AG04450 (cell line): Measurements from ENCODE around the gene OBSCN. TPM values are rescaled to one million over a fixed set of nuclear protein-coding genes. Genes with fewer than 3 reads are reported as not detected.

Experiments used
- CTCF ChIA-PET: fragments of 300-600, 350-600 bp; formaldehyde crosslinking; extraction: SDS; loops from one replicate; lab custom pipeline; 2022; ENCODE audit warnings: antibody characterized with exemption, inconsistent platforms; lab: Charles Lee
- POLR2A ChIA-PET: fragments of 350-600 bp; formaldehyde crosslinking; extraction: SDS; loops from one replicate; lab custom pipeline; 2021; ENCODE audit warnings: antibody characterized with exemption, inconsistent platforms; lab: Yijun Ruan, JAX
- DNase-seq: peaks from one replicate; pipeline ENCODE4 v3.0.0-alpha.2; 2011; ENCODE audit warnings: low read depth, low spot score
- H3K27ac ChIP-seq: one replicate; pipeline ENCODE4 v1.5.1; 2012; ENCODE audit warnings: low read depth, low read length, control low read depth
- H3K27me3 ChIP-seq: one replicate; pipeline ENCODE4 v1.6.0; 2012; ENCODE audit warnings: low read length; ENCODE audit not compliant: control insufficient read depth, insufficient read depth
- H3K4me3 ChIP-seq: 2 replicates; pipeline ENCODE4 v1.5.1; 2011; ENCODE audit warnings: mild to moderate bottlenecking, low read depth, low read length, control low read depth
- H3K9me3 ChIP-seq: 2 replicates; pipeline ENCODE4 v1.5.1; 2012; ENCODE audit warnings: low read length; ENCODE audit not compliant: control insufficient read depth, insufficient read depth
- CTCF ChIP-seq: IDR thresholded peaks from 2 replicates; pipeline ENCODE4 v1.5.1; 2011; ENCODE audit warnings: low read depth, low read length, control low read depth, inconsistent platforms
- polyA plus RNA-seq: library from polyadenylated mRNA; depleted of rRNA; stranded (reverse); fragments of >200 nt; gene quantifications from 2 replicates; pipeline ENCODE4 v1.2.3, GENCODE V29; 2011

Gene OBSCN
- polyA plus RNA-seq, 1 experiment, result 3.9 TPM

DNA sequence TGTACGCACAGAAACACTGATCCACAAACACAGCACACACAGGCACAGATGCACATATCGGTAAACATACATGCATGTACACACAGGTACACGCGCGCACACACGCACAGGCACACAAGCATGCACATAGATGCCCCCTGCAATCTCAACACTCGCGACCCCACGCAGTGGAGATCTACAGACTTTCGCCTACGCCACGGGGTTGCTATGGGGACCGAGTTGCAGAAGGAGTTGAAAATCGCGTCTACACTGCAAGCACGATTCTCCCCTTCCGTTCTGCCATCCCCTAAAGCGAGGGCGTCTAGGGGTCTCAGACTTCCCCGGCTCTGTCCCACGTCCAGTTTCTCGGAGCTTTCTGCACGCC lies 208.0 kb downstream of the OBSCN start:
- ChIA-PET POLR2A (interaction anchor here (0.5 kb wide), 2 partner anchors 9 to 73 kb away, joined by 3 read pairs; partner anchors contain the start of gene TRIM11), CTCF (no interaction called here)
- DNase-seq, result no peak
- Histone ChIP-seq H3K4me3 (peak overlapping the region; percentile 52), H3K27me3 (peaks cover 6% of the 10 kb centered on the region), H3K27ac (no peak overlapping the region), H3K9me3 (no peaks in the 10 kb centered on the region; the same call in 1 of the 2 replicates)
- TF ChIP-seq CTCF, result no peak

DNA sequence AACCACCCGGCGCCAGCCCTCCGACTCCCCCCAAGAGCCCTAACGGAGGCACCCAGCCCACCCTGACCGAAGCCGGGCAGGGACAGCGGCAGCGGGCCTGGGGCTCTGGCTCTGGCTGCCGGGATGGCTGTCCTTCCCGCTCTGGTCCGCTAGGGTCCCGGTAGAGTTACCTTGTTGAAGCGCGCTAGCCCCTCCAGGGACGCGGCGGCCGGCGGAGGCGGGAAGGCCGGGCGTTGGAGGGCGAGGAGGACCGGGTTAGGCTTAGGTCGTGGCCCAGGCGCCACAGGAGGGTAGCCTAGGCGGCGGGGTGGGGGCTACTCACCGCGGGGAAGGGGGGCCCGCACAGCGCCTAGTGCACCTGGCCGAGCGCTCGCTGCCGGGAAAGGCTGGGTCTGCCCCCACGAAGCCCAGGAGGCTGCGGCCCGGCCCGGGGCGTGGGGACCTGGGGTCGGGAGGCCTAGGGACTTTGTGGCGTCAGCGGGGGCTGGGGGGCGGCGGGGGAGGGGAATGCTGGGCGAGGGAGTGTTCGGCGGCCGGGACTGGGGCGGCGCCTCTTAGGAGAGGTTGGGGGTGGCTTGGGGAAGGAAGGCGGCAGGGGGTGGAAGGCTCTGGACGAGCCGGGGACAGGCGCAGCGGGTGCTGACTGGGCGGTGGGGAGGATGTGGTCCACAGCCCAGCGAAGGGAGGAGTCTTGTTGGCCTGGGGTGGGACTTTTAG lies 208.5 kb downstream of the OBSCN start, which contains the start of gene TRIM17:
Gene TRIM17, minus strand, starts transcription at position 645 of the 717 bp plus-strand sequence. CDS start 1,789 bp downstream, outside the sequence.
- Histone ChIP-seq H3K9me3 (no peaks in the 10 kb centered on the region; the same call in 1 of the 2 replicates), H3K4me3 (peak within 1 kb of the TSS; percentile 52), H3K27ac (no peak within 1 kb of the TSS), H3K27me3 (peaks cover 6% of the 10 kb centered on the region)
- CTCF ChIA-PET, result no interaction called here
- no peak for DNase-seq
- TF ChIP-seq CTCF, result peak; percentile 37
- POLR2A ChIA-PET, result no interaction called here

DNA sequence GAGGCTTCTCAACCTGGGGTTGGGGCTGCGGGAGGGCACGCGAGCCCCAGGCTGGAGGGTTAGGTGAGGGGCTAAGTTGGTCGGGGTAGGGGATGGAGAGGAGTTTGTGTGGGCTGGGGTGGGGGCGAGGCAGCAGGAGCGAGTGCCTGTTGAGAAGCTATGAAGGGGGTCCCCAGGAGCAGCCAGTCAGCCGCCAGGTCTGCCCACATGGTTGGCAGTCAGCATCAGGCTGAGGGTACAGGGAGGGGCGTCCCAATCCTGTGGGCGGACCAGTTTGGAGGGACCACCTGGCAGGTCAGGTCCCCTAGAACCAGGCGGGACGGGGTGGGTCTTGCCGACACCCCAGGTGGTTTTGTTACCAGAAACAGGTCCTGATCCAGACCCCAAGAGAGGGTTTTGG lies 209.2 kb downstream of the OBSCN start:
- H3K9me3 ChIP-seq, result no peaks in the 10 kb centered on the region; the same call in 1 of the 2 replicates
- no peak overlapping the region for H3K4me3 ChIP-seq
- no peak overlapping the region for H3K27ac ChIP-seq
- TF ChIP-seq CTCF, result no peak
- peaks cover 6% of the 10 kb centered on the region for H3K27me3 ChIP-seq
- DNase-seq, result no peak
- ChIA-PET POLR2A (no interaction called here), CTCF (no interaction called here)

DNA sequence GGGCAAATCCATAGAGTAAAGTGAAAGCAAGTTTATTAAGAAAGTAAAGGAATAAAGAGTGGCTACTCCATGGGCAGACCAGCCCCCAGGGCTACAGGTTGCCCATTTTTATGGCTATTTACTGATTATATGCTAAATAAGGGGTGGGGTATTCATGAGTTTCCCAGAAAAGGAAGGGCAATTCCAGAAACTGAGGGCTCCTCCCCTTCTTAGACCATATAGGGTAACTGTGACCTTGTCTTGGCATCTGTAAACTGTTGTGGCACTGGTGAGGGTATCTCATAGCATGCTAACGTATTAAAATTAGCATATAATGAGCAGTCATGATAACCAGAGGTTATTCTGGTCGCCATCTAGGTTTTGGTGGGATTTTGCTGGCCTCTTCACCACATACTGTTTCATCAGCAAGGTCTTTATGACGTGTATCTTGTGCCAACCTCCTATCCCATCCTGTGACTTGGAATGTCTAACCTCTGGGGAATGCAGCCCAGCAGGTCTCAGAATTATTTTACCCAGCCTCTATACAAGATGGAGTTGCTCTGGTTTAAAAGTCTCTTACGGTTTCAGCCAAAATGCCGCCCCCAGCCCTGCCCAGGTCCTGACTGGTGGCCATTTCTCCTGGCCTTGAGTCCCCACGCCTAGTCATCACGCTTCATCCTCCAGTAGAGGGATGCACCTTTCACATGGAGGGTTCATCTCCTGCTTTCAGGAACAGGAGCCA lies 209.8 kb downstream of the OBSCN start:
- Histone ChIP-seq H3K4me3 (no peak overlapping the region), H3K27ac (no peak overlapping the region), H3K9me3 (no peaks in the 10 kb centered on the region; the same call in 1 of the 2 replicates), H3K27me3 (peaks cover 6% of the 10 kb centered on the region)
- ChIA-PET POLR2A (no interaction called here), CTCF (no interaction called here)
- DNase-seq, result no peak
- no peak for TF ChIP-seq CTCF
